Glomerular visceral epithelial cell (primary cell): ENCODE data around the gene JAML.

Experiments used
- DNase-seq: peaks from one replicate; pipeline ENCODE4 v3.0.0-alpha.2; 2016; ENCODE audit errors: extremely low spot score

Gene JAML

DNA sequence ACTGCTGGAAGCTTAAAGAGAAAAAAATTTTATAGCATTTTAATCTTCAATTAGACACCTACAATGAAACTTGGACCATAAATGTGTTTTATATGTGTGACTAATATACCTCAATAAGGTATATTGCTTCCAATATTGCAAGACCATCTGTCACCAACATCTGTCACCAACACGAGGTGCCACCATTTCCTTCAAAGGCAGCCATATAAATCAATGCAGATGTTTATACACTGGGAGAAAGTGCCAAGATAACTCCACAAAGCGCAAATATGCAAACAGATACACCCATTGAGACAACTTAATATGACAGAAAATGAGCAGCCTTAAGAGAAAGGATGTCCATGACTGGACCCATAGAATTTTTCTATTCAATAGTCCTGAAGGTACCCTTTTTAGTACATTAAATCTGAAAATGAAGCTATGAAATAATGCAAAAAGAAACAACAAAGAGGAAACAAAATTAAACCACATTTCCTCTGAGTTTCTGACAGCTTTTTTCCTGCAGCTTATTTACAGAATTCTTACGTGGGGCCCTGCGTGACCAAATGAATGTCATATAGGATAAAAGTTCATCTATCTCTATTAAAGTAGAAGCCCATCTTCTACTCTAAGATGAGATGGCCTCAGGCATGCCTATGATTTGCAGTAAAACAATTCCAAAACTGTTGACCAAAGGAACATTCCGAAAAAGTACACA is 14.8 kb upstream of the JAML start:
- DNase-seq, result no peak

GRCh38 chr11:118238929-118239328 is 14.1 kb upstream of the JAML start:
- DNase-seq, result no peak

DNA sequence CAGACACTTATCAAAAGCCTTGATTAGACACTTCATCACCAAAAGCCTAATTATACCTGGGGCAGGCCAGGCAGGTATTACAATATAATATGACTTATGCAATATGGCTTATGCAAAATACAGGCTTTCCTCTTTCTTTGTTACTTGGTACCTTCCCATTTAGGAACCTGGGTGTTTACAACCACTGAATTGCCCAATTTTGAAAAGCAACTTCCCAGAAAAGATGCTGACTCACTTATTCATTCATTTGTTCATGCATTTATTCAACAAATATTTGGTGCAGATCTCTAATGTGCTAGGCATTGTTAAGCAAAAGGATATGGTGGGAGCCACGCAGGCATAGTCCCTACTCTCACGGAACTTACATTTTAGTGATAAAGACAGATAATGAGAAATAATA is 13.6 kb upstream of the JAML start:
- no peak for DNase-seq

- DNase-seq, result no peak
These were observed 11.4 kb upstream of the JAML start for GRCh38 chr11:118236170-118236569.

DNA sequence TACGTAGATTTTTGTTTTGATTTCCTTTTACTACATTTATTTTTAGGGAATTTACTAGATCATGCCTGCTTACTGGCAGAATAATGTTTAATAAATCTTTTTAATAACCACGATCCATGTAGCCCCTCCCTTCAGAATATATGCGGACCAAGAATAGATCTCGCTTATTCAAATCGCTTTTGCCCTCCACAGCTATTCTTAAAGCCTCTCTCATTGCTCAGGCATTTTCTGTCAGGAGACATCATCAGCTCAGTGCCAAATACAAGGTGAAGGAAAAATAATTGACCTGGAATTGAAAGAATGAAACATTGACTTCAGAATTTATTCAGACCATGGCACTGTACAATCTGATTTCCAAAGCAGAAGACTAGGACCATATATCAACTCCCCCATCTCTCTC is 10.0 kb upstream of the JAML start:
- no peak for DNase-seq

DNA sequence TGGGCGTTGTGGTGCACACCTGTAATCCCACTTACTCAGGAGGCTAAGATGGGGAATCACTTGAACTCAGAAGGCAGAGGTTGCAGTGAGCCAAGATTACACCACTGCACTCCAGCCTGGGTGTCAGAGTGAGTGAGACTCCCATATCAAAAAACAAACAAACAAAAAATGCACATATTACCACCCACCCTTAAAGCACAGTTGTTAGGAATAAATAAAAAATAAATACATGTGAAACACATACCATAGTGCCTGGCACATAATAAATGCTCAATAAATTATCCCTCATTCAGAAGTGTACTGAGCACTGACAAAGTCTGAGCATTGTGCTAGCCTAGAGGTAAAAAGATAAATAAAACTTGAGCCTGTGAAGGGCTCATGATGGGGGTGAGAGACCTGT is 9.0 kb upstream of the JAML start:
- DNase-seq, result no peak

DNA sequence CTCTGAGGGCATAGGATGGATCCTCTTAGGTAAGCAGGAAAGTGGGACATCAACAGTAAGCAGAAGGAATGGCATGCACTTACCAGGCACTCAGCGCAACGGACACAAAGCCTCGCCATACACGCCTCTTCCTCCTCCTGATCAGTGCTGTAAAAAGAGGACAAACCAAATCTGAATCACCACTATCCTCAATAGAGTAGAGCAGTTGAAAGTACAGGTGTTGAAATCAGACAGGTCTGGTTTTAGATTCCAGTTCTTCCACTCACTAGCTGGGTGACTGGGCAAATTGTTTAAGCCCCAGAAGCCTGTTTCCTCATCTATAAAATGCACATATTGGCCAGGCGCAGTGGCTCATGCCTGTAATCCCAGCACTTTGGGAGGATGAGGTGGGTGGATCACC is 8.6 kb upstream of the JAML start:
- no peak for DNase-seq

DNA sequence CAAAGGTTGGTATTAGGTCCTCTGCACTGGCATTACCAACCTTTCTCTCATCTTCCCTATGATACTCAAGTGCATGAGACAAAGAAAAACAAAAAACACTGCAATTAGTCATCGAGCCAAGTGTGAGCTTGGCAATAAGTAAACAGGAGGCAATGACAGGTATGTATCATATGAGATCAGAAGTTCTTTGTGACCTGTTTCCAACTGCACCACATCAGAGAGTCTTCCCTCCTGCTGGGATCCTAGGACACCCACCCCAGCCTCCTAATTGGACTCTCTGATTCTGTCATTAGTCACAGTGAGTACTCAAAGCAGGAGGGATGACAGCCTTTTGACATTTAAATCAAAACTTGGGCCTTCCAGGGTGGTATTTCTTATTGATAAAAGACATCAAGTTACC is 7.8 kb upstream of the JAML start:
- DNase-seq, result no peak

DNA sequence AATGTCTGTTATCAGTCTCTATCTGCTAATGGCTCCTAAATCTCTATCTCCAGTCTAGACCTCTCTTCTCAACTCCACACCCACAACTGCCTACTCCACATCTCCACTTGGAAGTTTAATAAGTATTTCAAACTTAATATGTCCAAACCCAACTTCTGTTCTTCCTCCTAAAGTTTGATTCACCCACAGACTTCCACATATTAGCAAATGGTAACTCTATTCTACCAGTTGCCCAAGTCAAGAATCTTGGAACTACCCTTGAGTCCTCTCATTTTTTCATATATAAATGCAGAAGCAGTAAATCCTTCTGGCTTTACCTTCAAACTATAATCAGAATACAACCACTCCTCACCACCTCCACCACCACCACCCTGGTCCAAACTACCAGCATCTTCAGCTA is 6.7 kb upstream of the JAML start:
- no peak for DNase-seq

DNA sequence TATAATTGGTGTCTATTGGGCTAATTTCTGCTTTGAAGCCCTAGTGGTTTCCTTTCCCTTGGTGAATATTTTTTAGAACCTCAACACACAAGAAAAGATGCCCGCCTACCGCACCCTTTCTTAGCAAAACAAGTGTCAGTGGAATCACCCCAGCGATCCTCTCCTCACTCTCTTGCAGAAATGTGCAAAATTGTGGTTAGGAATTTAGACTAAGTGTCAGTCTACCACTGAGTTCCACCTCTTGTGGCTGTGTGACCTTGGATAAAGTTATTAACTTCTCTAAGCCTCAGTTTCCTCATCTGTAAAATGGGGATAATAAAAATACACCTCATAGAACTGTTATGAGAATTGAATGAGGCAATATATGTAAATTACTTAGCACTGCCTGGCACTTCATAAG is 5.3 kb upstream of the JAML start:
- DNase-seq, result no peak

- DNase-seq, result no peak
These were observed 4.5 kb upstream of the JAML start for GRCh38 chr11:118229274-118229847.

- no peak for DNase-seq
These were observed 3.3 kb upstream of the JAML start for GRCh38 chr11:118227865-118228785.

DNA sequence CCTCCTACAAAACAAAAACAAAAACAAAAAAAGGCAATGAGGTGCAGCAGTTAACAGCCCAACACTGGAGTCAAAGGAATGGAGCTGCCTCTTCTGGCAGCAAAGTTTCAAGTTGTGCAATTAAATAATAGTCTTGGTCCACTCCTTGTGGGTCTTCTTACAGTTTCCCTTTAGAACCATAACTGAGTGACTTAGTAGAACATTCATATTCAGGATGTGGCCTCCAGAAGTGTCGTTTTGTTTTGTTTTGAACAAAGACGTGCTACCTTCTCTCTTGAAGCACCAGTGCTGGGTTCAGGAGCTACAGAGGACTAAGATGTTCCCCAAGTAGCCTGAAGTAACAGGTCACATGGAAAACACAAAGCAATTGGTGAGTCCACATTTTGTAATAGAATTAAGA is 2.0 kb upstream of the JAML start:
- no peak for DNase-seq

DNA sequence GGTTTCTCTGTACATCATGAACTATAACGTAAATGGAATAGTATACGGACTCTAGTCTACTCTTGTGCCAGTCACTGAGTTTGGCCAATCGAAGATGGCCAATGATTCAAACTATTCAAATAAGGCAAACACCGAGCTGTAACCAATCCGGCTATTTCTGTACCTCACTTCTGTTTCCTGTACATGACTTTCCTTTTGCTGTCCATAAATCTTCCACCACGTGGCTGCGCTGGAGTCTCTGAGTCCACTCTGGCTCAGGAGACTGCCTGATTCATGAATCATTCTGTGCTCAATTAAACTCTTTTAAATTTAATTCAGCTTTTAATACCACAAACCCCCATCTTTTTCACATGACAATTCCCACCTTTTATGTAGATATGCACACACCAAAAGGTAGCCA is 1.5 kb upstream of the JAML start:
- DNase-seq, result no peak

- DNase-seq, result no peak
These were observed 819 bp downstream of the JAML start for GRCh38 chr11:118223992-118224391.

DNA sequence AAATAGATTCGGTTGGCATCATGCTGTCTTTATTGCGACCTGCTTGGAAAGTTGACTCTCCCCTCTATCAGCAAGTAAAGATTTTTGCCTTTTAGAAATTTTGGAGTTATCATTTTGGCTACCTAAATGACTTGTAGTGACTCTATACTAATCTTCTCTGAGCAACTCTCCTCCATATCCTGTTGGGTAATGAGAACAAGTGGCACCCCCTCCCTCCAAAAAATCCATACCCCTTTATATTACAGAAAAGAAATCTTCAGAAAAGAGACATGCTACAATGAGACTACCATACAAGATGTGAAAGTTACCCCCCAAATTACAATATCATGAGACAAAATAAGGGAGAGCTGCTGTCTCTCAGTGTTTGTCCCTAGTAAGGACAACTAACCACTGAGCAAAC is 1.2 kb downstream of the JAML start:
- no peak for DNase-seq

DNA sequence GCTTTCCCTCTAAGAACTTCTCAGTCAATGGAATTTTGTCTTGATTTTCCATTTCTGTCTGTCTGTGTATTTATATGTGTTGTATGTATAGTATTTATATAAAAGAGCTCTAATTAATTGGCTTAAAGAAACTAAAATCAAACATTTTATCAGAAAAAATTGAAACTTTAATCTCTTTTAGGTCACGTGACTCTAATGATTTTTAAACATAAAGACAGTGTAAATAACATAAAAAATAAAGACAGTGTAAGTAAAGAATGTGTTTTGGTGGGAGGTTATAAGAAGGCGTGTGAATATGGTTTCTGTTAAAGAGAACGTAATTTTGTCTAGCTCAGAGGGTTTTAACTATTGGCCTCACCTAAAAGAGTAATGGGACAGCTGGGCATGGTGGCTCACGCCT is 2.4 kb downstream of the JAML start:
- no peak for DNase-seq

GRCh38 chr11:118221419-118221818 is 3.4 kb downstream of the JAML start:
- no peak for DNase-seq

GRCh38 chr11:118219732-118220131 is 5.1 kb downstream of the JAML start:
- DNase-seq, result no peak

DNA sequence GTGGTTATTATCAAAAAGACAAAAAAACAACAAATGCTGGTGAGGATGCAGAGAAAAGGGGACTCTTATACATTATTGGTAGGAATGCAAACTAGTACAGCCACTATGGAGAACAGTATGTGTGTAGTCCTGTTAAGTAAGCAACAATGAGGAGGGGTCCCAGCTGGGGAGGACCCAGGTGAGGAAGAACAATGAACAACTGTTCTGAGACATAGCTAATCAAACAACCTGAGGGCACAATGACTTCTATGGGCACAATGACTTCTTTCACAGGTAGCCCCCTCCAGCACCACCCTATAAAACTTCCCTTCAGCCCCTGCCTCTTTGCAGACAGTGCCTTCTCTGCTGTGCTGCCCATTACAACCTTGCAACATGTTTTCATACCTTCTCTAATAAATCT is 5.6 kb downstream of the JAML start:
- no peak for DNase-seq

DNA sequence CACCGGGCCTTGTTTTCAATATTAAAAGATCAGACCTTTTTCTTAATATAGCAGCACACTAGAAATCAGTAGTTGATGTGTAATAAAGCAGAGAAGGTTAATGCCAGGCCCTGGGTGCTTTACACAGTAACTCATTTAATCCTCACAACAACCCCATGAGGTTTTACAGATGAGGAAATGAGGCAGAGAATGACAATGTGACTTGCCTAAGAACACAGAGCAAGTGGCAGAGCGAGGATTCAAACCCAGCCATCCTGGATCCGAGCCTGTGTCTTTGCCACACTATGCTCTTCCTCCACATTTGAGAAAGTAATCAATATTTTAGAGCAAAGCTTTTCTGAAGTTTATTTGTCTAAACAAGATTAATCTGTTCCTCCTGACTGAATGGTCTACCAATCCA is 7.2 kb downstream of the JAML start:
- no peak for DNase-seq

DNA sequence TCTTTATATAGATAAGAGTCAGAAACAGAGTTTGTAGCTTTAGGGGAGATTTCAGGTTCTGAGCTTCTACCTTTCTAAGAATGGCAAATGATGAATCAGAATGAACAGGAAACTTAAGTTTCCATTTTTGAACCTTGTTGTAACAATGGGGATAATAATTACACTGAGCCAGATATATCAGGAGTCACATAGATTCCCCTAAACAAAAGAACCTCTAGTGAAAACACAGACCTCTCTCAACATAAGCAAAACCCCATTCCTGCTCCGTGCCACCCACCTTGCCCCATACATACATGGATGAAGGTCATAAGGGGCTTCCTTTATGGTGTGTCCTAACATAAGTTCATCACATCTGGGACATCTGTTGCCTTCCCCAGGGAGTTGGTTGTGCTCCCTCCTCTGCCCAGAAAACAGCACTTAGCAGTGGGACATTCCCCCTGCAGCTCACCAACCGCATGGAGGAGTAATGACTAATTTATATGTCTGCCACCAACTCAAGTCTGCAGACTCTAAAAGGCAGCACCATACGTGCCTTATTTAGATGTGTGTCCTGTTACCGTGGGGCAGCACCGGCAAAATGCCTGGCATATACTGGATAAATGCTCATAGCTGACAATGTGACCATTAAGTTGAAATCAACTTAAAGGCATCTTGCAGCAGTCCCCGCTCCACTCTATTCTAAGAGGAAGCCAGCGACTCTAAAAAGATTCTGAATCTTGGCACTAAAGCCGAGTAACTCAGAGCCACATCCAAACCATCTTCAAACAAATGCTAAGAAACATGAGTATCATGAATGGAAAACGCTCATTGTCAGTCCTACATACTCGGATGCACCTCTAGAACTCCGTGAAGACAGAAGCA is 8.0 kb downstream of the JAML start:
- DNase-seq, result no peak
